ENCODE measurements around the gene ENKUR.

- TF ChIP-seq CTCF (IDR thresholded peaks at IDR 0.05): no peak
- no peak for TF ChIP-seq EZH2phosphoT487 (IDR thresholded peaks at IDR 0.05)
- TF ChIP-seq EZH2 (IDR thresholded peaks at IDR 0.05): no peak
Measured at GRCh38 chr10:25036381-25036780, 20.4 kb upstream of the ENKUR start.

Measured in neural progenitor cell (in vitro differentiated cells).